ENCODE measurements around the gene CNIH3.

DNA sequence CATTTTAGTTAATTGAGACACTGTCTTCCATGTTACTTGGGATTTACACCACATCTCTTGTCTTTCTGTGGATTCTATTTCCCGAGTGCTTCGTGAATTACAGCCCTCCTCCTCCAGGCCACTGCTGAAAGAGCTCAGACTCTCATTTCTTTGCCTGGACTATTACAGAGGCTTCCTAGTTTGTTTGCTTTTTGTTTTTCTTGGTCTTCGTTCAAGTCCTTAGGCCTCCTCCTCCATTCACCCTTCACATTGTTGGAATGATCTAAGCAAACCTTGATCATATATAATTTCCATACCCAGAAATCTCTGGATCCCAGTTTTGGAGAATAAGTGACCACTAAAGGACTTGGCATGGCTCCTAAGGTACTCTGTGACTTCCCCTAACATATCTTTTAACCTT, 94.1 kb downstream of the CNIH3 start:
- TF ChIP-seq, protein P1, sequence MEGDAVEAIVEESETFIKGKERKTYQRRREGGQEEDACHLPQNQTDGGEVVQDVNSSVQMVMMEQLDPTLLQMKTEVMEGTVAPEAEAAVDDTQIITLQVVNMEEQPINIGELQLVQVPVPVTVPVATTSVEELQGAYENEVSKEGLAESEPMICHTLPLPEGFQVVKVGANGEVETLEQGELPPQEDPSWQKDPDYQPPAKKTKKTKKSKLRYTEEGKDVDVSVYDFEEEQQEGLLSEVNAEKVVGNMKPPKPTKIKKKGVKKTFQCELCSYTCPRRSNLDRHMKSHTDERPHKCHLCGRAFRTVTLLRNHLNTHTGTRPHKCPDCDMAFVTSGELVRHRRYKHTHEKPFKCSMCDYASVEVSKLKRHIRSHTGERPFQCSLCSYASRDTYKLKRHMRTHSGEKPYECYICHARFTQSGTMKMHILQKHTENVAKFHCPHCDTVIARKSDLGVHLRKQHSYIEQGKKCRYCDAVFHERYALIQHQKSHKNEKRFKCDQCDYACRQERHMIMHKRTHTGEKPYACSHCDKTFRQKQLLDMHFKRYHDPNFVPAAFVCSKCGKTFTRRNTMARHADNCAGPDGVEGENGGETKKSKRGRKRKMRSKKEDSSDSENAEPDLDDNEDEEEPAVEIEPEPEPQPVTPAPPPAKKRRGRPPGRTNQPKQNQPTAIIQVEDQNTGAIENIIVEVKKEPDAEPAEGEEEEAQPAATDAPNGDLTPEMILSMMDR (IDR thresholded peaks at IDR 0.05), result no peak
- no peak for TF ChIP-seq POLR2A (IDR thresholded peaks at IDR 0.05)
